Stomach (tissue), 4 donors: ENCODE measurements around the gene KCNA2.

Experiments
- EP300 ChIP-seq: sonication (generic); formaldehyde crosslinking; IDR thresholded peaks from one replicate; pipeline ENCODE4 v1.6.1; 2017; ENCODE audit warnings: antibody characterized with exemption
- POLR2A ChIP-seq, 4 donors: fragments of 450-650 bp; IDR thresholded peaks; one replicate each; pipeline ENCODE4 v1.6.1; 2016; ENCODE audit warnings: antibody characterized with exemption in 4 of 4, control low read depth in 2 of 4, mild to moderate bottlenecking in 1 of 4, moderate library complexity in 1 of 4
- POLR2AphosphoS5 ChIP-seq, 3 donors: sonication (generic); formaldehyde crosslinking; IDR thresholded peaks; one replicate each; pipeline ENCODE4 v1.6.1; 2016; ENCODE audit warnings: antibody characterized with exemption in 3 of 3
- TF ChIP-seq, protein P1 (sequence below), 7 experiments: fragments of 450-650 bp in 4 of 7; fragments of 200-600 bp in 3 of 7; sonication (generic) in 3 of 7; IDR thresholded peaks; one replicate each; pipeline ENCODE4 v1.5.1; 2016 to 2019; ENCODE audit warnings: antibody characterized with exemption in 7 of 7, control low read depth in 2 of 7, mild to moderate bottlenecking in 1 of 7

DNA sequence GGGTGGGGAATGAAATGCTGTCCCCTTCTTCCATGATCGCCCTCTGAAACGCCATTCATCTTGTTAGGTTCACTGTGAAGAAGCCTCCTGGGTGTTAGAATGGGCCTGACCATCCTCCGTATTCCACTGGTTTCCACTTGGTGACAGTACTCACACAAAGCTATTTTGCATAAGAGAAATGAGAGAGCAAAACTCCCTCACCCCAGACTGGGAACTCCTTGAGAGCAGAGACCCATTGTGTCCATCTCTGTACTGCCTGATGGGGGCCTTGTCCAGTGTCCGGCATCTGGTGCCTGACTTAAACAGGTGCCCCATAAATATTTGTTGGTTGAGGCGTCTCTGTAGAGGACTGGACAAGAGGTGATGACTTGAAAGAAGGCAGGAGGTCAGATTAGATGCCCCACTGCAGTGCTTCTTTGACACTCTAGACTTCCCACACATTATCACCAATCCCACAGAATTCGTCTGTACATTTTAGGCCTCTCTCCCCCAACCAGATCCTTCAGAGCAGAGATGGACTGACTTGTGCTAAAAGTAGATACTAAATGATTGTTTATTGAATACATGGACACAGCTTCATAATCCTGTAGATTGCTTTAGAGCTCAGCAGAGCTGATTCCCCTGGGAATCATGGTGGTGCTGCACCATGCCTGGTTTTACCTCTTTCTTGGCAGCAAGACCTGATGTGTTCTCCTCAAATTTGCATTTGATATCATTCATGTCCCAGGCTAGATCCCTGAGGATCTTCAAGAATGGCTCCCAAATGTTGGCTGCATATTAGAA is 22.4 kb upstream of the KCNA2 start:
- TF ChIP-seq, protein P1, sequence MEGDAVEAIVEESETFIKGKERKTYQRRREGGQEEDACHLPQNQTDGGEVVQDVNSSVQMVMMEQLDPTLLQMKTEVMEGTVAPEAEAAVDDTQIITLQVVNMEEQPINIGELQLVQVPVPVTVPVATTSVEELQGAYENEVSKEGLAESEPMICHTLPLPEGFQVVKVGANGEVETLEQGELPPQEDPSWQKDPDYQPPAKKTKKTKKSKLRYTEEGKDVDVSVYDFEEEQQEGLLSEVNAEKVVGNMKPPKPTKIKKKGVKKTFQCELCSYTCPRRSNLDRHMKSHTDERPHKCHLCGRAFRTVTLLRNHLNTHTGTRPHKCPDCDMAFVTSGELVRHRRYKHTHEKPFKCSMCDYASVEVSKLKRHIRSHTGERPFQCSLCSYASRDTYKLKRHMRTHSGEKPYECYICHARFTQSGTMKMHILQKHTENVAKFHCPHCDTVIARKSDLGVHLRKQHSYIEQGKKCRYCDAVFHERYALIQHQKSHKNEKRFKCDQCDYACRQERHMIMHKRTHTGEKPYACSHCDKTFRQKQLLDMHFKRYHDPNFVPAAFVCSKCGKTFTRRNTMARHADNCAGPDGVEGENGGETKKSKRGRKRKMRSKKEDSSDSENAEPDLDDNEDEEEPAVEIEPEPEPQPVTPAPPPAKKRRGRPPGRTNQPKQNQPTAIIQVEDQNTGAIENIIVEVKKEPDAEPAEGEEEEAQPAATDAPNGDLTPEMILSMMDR (IDR thresholded peaks at IDR 0.05), result no peak
- TF ChIP-seq POLR2A (IDR thresholded peaks at IDR 0.05), result no peak
- TF ChIP-seq POLR2AphosphoS5 (IDR thresholded peaks at IDR 0.05), result no peak
- no peak for TF ChIP-seq EP300
